OCI-LY3 (cell line): ENCODE measurements around the gene GABRG3.
"Not testable (repeated sequence)": the region's sequence is repeated elsewhere in the genome, so short reads cannot be mapped to it uniquely, and the experiment has no call there.

Experiments
- H2AFZ ChIP-seq: fragments of 200-600, 300-600 bp; shearing (Covaris generic); 2 replicates; pipeline ENCODE4 v1.6.0; 2014; ENCODE audit warnings: antibody characterized with exemption, low read depth, low read length
- H3K27ac ChIP-seq: fragments of 200-600, 300-600 bp; sonication (generic); 2 replicates; pipeline ENCODE4 v1.5.1; 2014; ENCODE audit warnings: mild to moderate bottlenecking, low read length, moderate library complexity, mixed read lengths
- H3K27me3 ChIP-seq: fragments of 200-600, 300-600 bp; sonication (generic); 2 replicates; pipeline ENCODE4 v1.6.1; 2014; ENCODE audit warnings: low read depth, low read length, mixed read lengths
- H3K36me3 ChIP-seq: fragments of 200-600, 300-600 bp; sonication (generic); replicated peaks from 2 replicates; pipeline ENCODE3; 2014; ENCODE audit warnings: low read depth, low read length, mixed read lengths
- H3K4me1 ChIP-seq: fragments of 300-600, 200-600 bp; sonication (generic); 2 replicates; pipeline ENCODE4 v1.6.1; 2014; ENCODE audit warnings: low read length, mixed read lengths
- H3K4me2 ChIP-seq: fragments of 200-600, 300-600 bp; sonication (generic); 2 replicates; pipeline ENCODE4 v1.6.1; 2014; ENCODE audit warnings: low read length, mixed read lengths
- H3K4me3 ChIP-seq: fragments of 300-600, 200-600 bp; sonication (generic); 2 replicates; pipeline ENCODE4 v1.5.1; 2014; ENCODE audit warnings: antibody characterized with exemption, mild to moderate bottlenecking, low read length, moderate library complexity
- H3K79me2 ChIP-seq: fragments of 300-600, 200-600 bp; shearing (Covaris generic); 2 replicates; pipeline ENCODE4 v1.6.1; 2014; ENCODE audit warnings: mild to moderate bottlenecking, low read length, mixed read lengths
- H3K9ac ChIP-seq: fragments of 300-600, 200-600 bp; shearing (Covaris generic); 2 replicates; pipeline ENCODE4 v1.6.0; 2014; ENCODE audit warnings: mild to moderate bottlenecking, low read length, moderate library complexity
- H3K9me3 ChIP-seq: fragments of 200-600, 300-600 bp; shearing (Covaris generic); 2 replicates; pipeline ENCODE4 v1.6.1; 2014; ENCODE audit warnings: low read length, mixed read lengths; ENCODE audit not compliant: insufficient read depth
- H4K20me1 ChIP-seq: fragments of 200-600, 300-600 bp; sonication (generic); 2 replicates; pipeline ENCODE4 v1.6.1; 2016; ENCODE audit warnings: low read length, mixed read lengths; ENCODE audit not compliant: insufficient read depth
- CTCF ChIP-seq: fragments of 200-600, 300-600 bp; sonication (generic); IDR thresholded peaks from 2 replicates; pipeline ENCODE4 v1.5.1; 2014; ENCODE audit warnings: antibody characterized with exemption, low read length, low read depth
- EZH2phosphoT487 ChIP-seq: fragments of 200-600 bp; shearing (Covaris generic); IDR thresholded peaks from 2 replicates; pipeline ENCODE4 v1.6.1; 2018; ENCODE audit warnings: antibody characterized with exemption, mixed run types, low read depth

GABRG3 gene

DNA sequence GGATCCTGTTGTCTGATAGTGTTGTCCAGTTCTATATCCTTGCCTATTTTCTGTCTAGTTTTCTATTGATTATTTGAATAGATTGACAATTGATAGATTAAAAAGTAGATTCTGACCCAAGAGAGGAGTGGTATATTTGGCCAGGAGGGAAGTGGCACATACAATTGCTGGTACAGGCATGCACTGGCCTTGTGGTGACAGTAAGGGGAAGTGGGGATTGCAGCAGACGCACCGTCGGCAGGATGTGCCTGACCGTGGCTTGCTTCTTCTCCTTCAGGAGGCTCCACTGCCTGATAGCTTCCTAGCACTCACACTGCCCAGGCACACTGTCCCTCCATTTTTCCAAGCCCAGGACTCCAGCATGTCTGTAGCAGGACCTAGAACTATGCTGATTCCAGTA is 10.5 kb downstream of the GABRG3 start:
- Histone ChIP-seq H3K79me2 (no peaks in the 10 kb centered on the region), H3K4me2 (no peak overlapping the region), H3K4me1 (no peaks in the 10 kb centered on the region), H2AFZ (no peak overlapping the region), H3K27ac (no peak overlapping the region), H3K9ac (no peak overlapping the region), H3K9me3 (no peaks in the 10 kb centered on the region), H4K20me1 (no peaks in the 10 kb centered on the region), H3K36me3 (no peaks in the 10 kb centered on the region), H3K27me3 (no peaks in the 10 kb centered on the region), H3K4me3 (no peak overlapping the region)
- TF ChIP-seq CTCF (no peak), EZH2phosphoT487 (no peak)

DNA sequence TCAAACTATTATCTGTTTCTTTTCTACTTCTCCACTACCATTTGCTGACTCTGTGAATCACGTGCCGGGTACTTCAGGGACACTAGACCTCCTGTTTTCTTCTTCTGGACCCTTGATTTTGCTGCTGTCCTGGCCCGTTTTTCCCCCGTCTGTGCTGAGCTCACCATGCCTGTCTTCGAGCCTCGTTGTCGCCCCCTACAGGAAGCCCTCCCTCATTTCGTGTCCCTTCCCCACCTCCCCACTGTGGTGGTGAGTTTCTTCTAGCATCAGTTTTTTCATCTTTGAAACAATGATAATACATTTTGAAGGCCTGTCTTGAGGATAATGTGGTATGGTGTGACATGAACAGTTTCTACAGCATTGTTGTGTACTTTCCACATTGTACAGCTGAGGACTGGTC is 12.8 kb downstream of the GABRG3 start:
- H3K4me1 ChIP-seq: no peaks in the 10 kb centered on the region
- 0 out of 2 replicates have a peak, but pooled peaks have one; percentile 8 for TF ChIP-seq CTCF
- no peak for TF ChIP-seq EZH2phosphoT487
- H3K9me3 ChIP-seq: no peaks in the 10 kb centered on the region
- no peak overlapping the region for H2AFZ ChIP-seq
- H4K20me1 ChIP-seq: no peaks in the 10 kb centered on the region
- no peaks in the 10 kb centered on the region for H3K79me2 ChIP-seq
- H3K4me2 ChIP-seq: no peak overlapping the region
- no peak overlapping the region for H3K9ac ChIP-seq
- no peaks in the 10 kb centered on the region for H3K27me3 ChIP-seq
- no peak overlapping the region for H3K4me3 ChIP-seq
- H3K27ac ChIP-seq: no peak overlapping the region
- no peaks in the 10 kb centered on the region for H3K36me3 ChIP-seq

DNA sequence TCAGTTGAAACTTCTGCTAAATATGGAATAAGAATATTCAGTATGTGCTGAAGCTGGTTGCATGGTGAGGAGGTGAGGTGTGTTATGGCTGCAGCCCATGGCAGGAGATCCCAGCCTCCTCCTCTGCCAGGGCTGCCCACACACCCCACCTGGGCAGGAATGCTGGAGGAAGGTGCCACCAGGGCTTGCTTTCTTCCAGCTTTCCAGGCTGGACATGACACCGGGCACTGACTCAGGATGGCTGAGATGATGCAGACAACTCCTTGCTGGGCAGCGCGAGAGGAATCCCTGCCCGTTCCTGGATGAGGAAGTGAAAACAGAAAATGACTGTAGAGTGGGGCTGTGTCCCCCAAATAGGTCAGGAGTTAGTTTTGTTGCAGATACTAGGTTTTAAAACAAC is 14.1 kb downstream of the GABRG3 start:
- Histone ChIP-seq H3K9ac (no peak overlapping the region), H3K9me3 (no peaks in the 10 kb centered on the region), H3K36me3 (no peaks in the 10 kb centered on the region), H3K27me3 (no peaks in the 10 kb centered on the region), H3K27ac (no peak overlapping the region), H2AFZ (no peak overlapping the region), H4K20me1 (no peaks in the 10 kb centered on the region), H3K4me3 (no peak overlapping the region), H3K79me2 (no peaks in the 10 kb centered on the region), H3K4me1 (no peaks in the 10 kb centered on the region), H3K4me2 (no peak overlapping the region)
- TF ChIP-seq CTCF (no peak), EZH2phosphoT487 (no peak)

DNA sequence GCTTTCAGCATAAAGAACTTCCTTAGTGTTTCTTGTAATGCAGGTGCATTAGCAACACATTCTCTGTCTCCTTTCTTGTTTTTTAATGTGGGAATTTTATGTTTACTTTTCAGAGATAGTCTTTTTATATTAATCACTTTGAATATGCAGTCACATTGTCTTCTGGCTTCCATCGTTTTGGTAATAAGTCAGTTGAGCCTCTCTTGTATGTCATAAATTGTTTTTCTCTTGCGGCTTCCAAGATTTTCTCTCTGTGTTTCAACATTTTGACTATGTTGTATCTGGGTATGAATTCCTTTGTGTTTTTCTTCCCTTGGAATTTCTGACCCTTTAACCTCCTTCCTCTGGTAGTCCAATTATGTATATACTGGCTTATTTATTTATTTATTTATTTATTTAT is 25.3 kb downstream of the GABRG3 start:
- H3K27me3 ChIP-seq: no peaks in the 10 kb centered on the region
- no peak overlapping the region for H3K27ac ChIP-seq
- H3K79me2 ChIP-seq: no peaks in the 10 kb centered on the region
- no peaks in the 10 kb centered on the region for H3K4me1 ChIP-seq
- no peak overlapping the region for H3K4me3 ChIP-seq
- no peak overlapping the region for H3K4me2 ChIP-seq
- TF ChIP-seq EZH2phosphoT487 (no peak), CTCF (no peak)
- no peak overlapping the region for H2AFZ ChIP-seq
- no peak overlapping the region for H3K9ac ChIP-seq
- no peaks in the 10 kb centered on the region for H3K36me3 ChIP-seq
- no peaks in the 10 kb centered on the region for H3K9me3 ChIP-seq
- H4K20me1 ChIP-seq: no peaks in the 10 kb centered on the region

DNA sequence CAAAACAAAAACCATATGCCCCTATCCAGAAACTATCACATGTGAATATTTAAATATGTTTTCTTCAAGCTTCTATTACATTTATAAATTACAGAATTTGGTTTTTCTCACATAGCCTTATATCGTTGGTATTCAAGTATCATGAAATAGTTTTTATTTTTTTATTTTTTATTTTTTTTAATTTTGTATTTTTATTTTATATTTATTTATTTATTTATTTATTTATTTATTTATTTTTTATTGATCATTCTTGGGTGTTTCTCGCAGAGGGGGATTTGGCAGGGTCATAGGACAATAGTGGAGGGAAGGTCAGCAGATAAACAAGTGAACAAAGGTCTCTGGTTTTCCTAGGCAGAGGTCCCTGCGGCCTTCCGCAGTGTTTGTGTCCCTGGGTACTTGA is 32.0 kb downstream of the GABRG3 start:
- not testable (repeated sequence) for H2AFZ ChIP-seq, H3K27ac ChIP-seq, H3K27me3 ChIP-seq, H3K4me3 ChIP-seq, H3K36me3 ChIP-seq, H3K4me2 ChIP-seq, H3K4me1 ChIP-seq, H4K20me1 ChIP-seq, H3K9ac ChIP-seq, H3K9me3 ChIP-seq, H3K79me2 ChIP-seq

GRCh38 chr15:27004226-27004625 is 33.2 kb downstream of the GABRG3 start:
- not testable (repeated sequence) for H3K4me2 ChIP-seq, H3K9ac ChIP-seq, H3K27me3 ChIP-seq, H4K20me1 ChIP-seq, H3K4me1 ChIP-seq, H3K27ac ChIP-seq, H3K36me3 ChIP-seq, H2AFZ ChIP-seq, H3K4me3 ChIP-seq, H3K9me3 ChIP-seq, H3K79me2 ChIP-seq
